BE2C (cell line): ENCODE data around the gene TMEM50B.
"Not testable (repeated sequence)": the region's sequence is repeated elsewhere in the genome, so short reads cannot be mapped to it uniquely, and the experiment has no call there.

Experiments
- DNase-seq: peaks from one replicate; pipeline ENCODE4 v3.0.0-alpha.2; 2020
- H3K27me3 ChIP-seq: fragments of 250-450 bp; sonication (Bioruptor Pico); 2 replicates; pipeline ENCODE4 v1.5.1; 2020; ENCODE audit warnings: mild to moderate bottlenecking
- H3K36me3 ChIP-seq: fragments of 250-450 bp; sonication (Bioruptor Pico); 2 replicates; pipeline ENCODE4 v1.5.1; 2020; ENCODE audit warnings: mild to moderate bottlenecking
- H3K4me1 ChIP-seq: fragments of 250-450 bp; sonication (Bioruptor Pico); 2 replicates; pipeline ENCODE4 v1.5.1; 2020
- H3K4me3 ChIP-seq: 2 replicates; pipeline ENCODE4 v1.5.1; 2011; ENCODE audit warnings: low read depth, low read length
- H3K9me3 ChIP-seq: fragments of 250-450 bp; sonication (Bioruptor Pico); 2 replicates; pipeline ENCODE4 v1.5.1; 2020
- TF ChIP-seq, protein P1 (sequence below): IDR thresholded peaks from 2 replicates; pipeline ENCODE4 v1.5.1; 2012; ENCODE audit warnings: mild to moderate bottlenecking, low read depth, low read length

The TMEM50B gene

DNA sequence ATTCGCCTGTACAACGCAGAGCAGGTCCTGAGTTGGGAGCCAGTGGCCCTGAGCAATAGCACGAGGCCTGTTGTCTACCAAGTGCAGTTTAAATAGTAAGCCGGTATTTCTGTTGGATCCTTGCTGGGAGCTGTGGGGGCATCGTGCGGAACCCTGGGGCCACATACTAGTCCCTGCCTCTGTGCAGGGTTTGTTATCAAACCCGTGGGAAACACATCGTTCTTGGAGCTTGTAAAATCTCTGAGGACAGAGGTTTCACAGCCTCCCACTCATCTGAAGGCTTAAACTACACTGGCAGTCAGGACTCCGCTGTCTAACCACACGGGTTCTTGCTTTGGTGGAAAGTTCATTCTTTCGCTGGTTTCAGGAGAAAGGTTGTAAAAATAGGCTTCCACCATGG is 64.8 kb downstream of the TMEM50B start:
- Histone ChIP-seq H3K4me1 (no peaks in the 10 kb centered on the region), H3K9me3 (no peaks in the 10 kb centered on the region), H3K4me3 (no peak overlapping the region), H3K36me3 (no peaks in the 10 kb centered on the region; the same call in 1 of the 2 replicates), H3K27me3 (no peaks in the 10 kb centered on the region)
- no peak for DNase-seq
- TF ChIP-seq, protein P1, sequence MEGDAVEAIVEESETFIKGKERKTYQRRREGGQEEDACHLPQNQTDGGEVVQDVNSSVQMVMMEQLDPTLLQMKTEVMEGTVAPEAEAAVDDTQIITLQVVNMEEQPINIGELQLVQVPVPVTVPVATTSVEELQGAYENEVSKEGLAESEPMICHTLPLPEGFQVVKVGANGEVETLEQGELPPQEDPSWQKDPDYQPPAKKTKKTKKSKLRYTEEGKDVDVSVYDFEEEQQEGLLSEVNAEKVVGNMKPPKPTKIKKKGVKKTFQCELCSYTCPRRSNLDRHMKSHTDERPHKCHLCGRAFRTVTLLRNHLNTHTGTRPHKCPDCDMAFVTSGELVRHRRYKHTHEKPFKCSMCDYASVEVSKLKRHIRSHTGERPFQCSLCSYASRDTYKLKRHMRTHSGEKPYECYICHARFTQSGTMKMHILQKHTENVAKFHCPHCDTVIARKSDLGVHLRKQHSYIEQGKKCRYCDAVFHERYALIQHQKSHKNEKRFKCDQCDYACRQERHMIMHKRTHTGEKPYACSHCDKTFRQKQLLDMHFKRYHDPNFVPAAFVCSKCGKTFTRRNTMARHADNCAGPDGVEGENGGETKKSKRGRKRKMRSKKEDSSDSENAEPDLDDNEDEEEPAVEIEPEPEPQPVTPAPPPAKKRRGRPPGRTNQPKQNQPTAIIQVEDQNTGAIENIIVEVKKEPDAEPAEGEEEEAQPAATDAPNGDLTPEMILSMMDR, result no peak

- TF ChIP-seq, protein P1, result no peak
- Histone ChIP-seq H3K9me3 (no peaks in the 10 kb centered on the region), H3K36me3 (no peaks in the 10 kb centered on the region; the same call in 1 of the 2 replicates), H3K27me3 (no peaks in the 10 kb centered on the region), H3K4me3 (no peak overlapping the region), H3K4me1 (no peaks in the 10 kb centered on the region)
- no peak for DNase-seq
Measured at GRCh38 chr21:33414068-33414467, 65.7 kb downstream of the TMEM50B start.

GRCh38 chr21:33412832-33413519 is 66.8 kb downstream of the TMEM50B start:
- H3K9me3 ChIP-seq, result no peaks in the 10 kb centered on the region
- no peaks in the 10 kb centered on the region for H3K27me3 ChIP-seq
- H3K4me3 ChIP-seq, result no peak overlapping the region
- TF ChIP-seq, protein P1, result no peak
- peaks cover 2% of the 10 kb centered on the region; the same call in 1 of the 2 replicates for H3K36me3 ChIP-seq
- no peaks in the 10 kb centered on the region for H3K4me1 ChIP-seq
- no peak for DNase-seq

GRCh38 chr21:33412439-33412831 is 67.3 kb downstream of the TMEM50B start:
- not testable (repeated sequence) for H3K4me3 ChIP-seq, H3K36me3 ChIP-seq, H3K4me1 ChIP-seq, H3K27me3 ChIP-seq, H3K9me3 ChIP-seq, DNase-seq

DNA sequence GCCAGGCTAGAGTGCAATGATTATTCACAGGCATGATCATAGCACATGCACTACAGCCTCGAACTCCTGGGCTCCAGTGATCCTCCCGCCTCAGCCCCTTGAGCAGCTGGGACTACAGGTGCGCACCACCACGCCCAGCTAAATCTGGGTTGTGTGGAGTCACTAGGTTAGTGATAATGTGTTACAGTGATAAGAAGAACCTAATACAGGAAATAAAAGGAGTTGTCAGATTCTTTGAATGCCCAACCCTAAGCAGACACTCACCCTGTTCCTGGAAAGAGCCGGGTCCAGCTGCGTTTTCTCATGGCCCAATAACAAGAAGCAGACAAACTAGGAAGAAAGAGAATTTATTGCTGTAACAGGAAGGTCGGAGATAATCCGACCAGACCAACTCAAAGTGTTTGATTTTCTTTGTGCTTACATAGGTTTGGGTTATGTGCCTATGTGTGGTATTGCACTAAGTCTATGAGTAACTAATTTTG is 67.8 kb downstream of the TMEM50B start:
- TF ChIP-seq, protein P1, result no peak
- Histone ChIP-seq H3K36me3 (peaks cover 2% of the 10 kb centered on the region; the same call in 1 of the 2 replicates), H3K27me3 (no peaks in the 10 kb centered on the region)

GRCh38 chr21:33406493-33406892 is 73.3 kb downstream of the TMEM50B start:
- no peaks in the 10 kb centered on the region for H3K27me3 ChIP-seq
- no peak for DNase-seq
- 0 out of 2 replicates have a peak, but pooled peaks cover 2% of the 10 kb centered on the region for H3K36me3 ChIP-seq
- H3K4me1 ChIP-seq, result no peaks in the 10 kb centered on the region
- H3K4me3 ChIP-seq, result no peak overlapping the region
- no peaks in the 10 kb centered on the region for H3K9me3 ChIP-seq
- TF ChIP-seq, protein P1, result no peak

More for the DNA sequence above, 67.8 kb downstream of the TMEM50B start:
- Histone ChIP-seq H3K4me1 (no peaks in the 10 kb centered on the region), H3K4me3 (no peak overlapping the region), H3K9me3 (no peaks in the 10 kb centered on the region)
- DNase-seq, result no peak
